ENCODE results near the gene SP3.

- no peak for TF ChIP-seq YY1 (IDR thresholded peaks at IDR 0.05; ENCODE audit: insufficient read depth, insufficient read length)
- TF ChIP-seq ZNF274 (IDR thresholded peaks at IDR 0.05; ENCODE audit: low read depth, low read length): no peak
- TF ChIP-seq SUZ12 (IDR thresholded peaks at IDR 0.05; ENCODE audit: extremely low read depth, insufficient read depth, insufficient read length): no peak
Measured at GRCh38 chr2:173922760-173923159, 42.4 kb downstream of the SP3 start.
